ENCODE data around the gene UGT1A5. TPM values are rescaled to one million over a fixed set of nuclear protein-coding genes. Genes with fewer than 3 reads are reported as not detected.

Gene UGT1A5
- total and polyA plus RNA-seq, 8 donors: not detected

DNA sequence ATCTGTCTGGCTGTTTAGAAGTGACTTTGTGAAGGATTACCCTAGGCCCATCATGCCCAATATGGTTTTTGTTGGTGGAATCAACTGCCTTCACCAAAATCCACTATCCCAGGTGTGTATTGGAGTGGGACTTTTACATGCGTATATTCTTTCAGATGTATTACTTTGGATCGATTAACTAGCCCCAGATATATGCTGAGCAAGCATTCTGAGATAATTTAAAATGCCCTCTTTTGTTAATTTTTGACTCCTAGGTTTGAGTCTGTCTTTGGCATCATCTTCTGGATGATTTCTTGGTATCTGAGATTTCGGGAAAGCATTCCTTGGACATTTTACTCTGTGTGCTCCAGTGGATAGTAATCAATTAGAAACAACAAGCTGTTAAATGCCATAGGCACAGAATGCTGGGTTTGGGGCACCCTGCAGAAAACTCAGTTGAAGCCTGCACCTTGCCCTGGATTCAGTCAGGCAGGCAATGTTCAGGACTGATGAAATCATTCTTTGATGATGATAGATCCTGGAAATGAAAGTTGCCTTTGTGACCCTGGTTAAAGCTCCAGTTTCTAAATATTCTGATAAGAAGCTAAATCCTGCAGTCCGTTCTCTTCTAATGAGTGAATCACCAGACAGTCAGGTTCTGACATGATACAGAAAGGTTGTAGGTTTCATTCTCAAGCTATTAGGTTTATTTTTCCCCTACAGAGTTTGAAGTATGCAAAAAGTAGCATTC, 48.5 kb downstream of the UGT1A5 start:
- H3K4me1 ChIP-seq: no peaks in the 10 kb centered on the region
- intact Hi-C loops (cut with DNase I): no loop called here
- ATAC-seq (no peak), FAIRE-seq (no peak), DNase-seq (no peak)
- H3K9me3 ChIP-seq: no peaks in the 10 kb centered on the region
- TF ChIP-seq, protein P1, sequence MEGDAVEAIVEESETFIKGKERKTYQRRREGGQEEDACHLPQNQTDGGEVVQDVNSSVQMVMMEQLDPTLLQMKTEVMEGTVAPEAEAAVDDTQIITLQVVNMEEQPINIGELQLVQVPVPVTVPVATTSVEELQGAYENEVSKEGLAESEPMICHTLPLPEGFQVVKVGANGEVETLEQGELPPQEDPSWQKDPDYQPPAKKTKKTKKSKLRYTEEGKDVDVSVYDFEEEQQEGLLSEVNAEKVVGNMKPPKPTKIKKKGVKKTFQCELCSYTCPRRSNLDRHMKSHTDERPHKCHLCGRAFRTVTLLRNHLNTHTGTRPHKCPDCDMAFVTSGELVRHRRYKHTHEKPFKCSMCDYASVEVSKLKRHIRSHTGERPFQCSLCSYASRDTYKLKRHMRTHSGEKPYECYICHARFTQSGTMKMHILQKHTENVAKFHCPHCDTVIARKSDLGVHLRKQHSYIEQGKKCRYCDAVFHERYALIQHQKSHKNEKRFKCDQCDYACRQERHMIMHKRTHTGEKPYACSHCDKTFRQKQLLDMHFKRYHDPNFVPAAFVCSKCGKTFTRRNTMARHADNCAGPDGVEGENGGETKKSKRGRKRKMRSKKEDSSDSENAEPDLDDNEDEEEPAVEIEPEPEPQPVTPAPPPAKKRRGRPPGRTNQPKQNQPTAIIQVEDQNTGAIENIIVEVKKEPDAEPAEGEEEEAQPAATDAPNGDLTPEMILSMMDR (IDR thresholded peaks at IDR 0.05): no peak
- no peak overlapping the region for H3K27ac ChIP-seq
- no peaks in the 10 kb centered on the region for H3K36me3 ChIP-seq
- no peak overlapping the region for H3K4me3 ChIP-seq
- 76 to 85% methylated on average over 4 of the region's 4 CpGs for whole genome bisulfite sequencing, 2 donors
- no peaks in the 10 kb centered on the region for H3K27me3 ChIP-seq

DNA sequence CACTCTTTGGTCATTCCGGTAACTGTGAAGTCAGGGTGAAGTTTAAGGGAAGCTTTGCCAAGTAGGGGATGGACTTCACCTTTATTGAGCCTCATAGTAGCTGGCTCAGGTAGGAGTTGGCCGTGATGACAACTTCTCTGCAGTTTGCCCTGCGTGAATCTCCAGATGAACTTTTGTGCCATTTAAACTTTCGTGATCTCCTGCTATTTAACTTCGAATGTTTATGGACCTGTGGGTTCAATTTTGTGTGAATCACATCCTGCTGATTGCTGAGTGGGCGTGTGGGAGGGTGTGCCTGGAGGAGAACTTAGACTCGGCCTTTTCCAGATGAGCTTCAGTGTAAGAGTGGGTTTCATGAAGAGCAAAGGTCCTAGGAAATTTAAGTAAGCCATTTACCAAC, 51.6 kb downstream of the UGT1A5 start:
- Histone ChIP-seq H3K4me1 (no peaks in the 10 kb centered on the region), H3K27ac (no peak overlapping the region), H3K4me3 (no peak overlapping the region), H3K27me3 (no peaks in the 10 kb centered on the region), H3K36me3 (no peaks in the 10 kb centered on the region), H3K9me3 (no peaks in the 10 kb centered on the region)
- intact Hi-C loops (cut with DNase I): no loop called here
- FAIRE-seq (no peak), DNase-seq (no peak), ATAC-seq (no peak)
- TF ChIP-seq, protein P1 (IDR thresholded peaks at IDR 0.05): no peak
- 51 to 69% methylated on average over 7 of the region's 7 CpGs for WGBS, 2 donors

DNA sequence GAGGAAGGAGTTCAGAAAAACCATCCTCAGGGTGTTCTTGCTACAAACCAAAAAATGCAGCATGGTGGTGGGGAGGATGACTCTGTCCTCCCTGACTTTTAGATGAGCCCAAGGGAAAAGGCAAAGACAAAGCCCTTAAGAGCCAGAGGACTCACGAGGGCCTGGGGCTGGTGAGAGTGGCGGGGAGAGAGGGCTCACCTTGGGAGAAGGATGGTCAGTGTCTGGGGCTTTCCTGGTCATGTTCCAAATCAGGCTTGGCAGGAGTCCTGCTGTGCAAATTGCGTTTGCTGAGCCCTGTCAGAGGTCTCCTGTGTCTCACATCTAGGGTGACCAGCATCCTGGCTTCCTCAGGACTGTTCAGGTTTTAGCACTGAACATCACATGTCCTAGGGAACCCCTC, 52.1 kb downstream of the UGT1A5 start:
- Histone ChIP-seq H3K4me3 (no peak overlapping the region), H3K27ac (no peak overlapping the region), H3K9me3 (no peaks in the 10 kb centered on the region), H3K27me3 (no peaks in the 10 kb centered on the region), H3K4me1 (no peaks in the 10 kb centered on the region), H3K36me3 (no peaks in the 10 kb centered on the region)
- ATAC-seq (no peak), FAIRE-seq (no peak), DNase-seq (no peak)
- TF ChIP-seq, protein P1 (IDR thresholded peaks at IDR 0.05): no peak
- WGBS, 2 donors: 32 to 40% methylated on average over 3 of the region's 3 CpGs
- intact Hi-C loops (cut with DNase I): no loop called here

DNA sequence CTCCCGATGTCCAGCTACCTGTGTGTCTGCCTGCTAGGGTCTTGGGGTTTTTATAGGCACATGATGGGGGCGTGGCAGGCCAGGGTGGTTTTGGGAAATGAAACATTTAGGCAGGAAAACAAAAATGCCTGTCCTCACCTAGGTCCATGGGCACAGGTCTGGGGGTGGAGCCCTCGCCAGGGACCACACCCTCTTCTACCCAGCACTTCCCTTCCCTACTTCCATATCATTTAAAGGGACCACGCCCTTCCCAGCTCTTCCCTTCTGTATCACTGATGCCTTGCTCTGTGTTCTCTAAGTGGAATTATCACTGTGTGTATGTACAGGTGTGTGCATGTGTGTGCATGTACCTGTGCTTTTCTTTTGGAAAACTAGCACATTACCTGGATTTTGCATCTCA, 53.7 kb downstream of the UGT1A5 start:
- DNase-seq (no peak), FAIRE-seq (no peak), ATAC-seq (no peak)
- H3K9me3 ChIP-seq: no peaks in the 10 kb centered on the region
- H3K27ac ChIP-seq: no peak overlapping the region
- WGBS, 2 donors: 61 to 72% methylated on average over 4 of the region's 4 CpGs
- H3K36me3 ChIP-seq: no peaks in the 10 kb centered on the region
- intact Hi-C loops (cut with DNase I): no loop called here
- no peaks in the 10 kb centered on the region for H3K4me1 ChIP-seq
- no peaks in the 10 kb centered on the region for H3K27me3 ChIP-seq
- H3K4me3 ChIP-seq: no peak overlapping the region
- TF ChIP-seq, protein P1 (IDR thresholded peaks at IDR 0.05): no peak

DNA sequence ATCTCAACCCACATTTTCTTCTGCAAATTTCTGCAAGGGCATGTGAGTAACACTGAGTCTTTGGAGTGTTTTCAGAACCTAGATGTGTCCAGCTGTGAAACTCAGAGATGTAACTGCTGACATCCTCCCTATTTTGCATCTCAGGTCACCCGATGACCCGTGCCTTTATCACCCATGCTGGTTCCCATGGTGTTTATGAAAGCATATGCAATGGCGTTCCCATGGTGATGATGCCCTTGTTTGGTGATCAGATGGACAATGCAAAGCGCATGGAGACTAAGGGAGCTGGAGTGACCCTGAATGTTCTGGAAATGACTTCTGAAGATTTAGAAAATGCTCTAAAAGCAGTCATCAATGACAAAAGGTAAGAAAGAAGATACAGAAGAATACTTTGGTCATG, 55.4 kb downstream of the UGT1A5 start:
- TF ChIP-seq, protein P1 (IDR thresholded peaks at IDR 0.05): no peak
- Histone ChIP-seq H3K9me3 (no peaks in the 10 kb centered on the region), H3K27ac (no peak overlapping the region), H3K4me1 (no peaks in the 10 kb centered on the region), H3K27me3 (no peaks in the 10 kb centered on the region), H3K36me3 (no peaks in the 10 kb centered on the region), H3K4me3 (no peak overlapping the region)
- DNase-seq (no peak), FAIRE-seq (no peak), ATAC-seq (no peak)
- intact Hi-C loops (cut with DNase I): no loop called here
- WGBS, 2 donors: 64 to 69% methylated on average over 4 of the region's 4 CpGs

All from pancreas (tissue), 10 donors.